ENCODE data around the gene TSPYL4. TPM values are rescaled to one million over a fixed set of nuclear protein-coding genes. Genes with fewer than 3 reads are reported as not detected.

TSPYL4 gene
- total RNA-seq, 1 donor from 2014 or later, result 16.1 TPM

Other genes starting within 250 kb of the TSPYL4 start
- 0.05 and 0.14 TPM in 2 replicates for gene FRK, start 193.2 kb downstream of the TSPYL4 start, total RNA-seq
- 47.9 TPM in 2 replicates for gene NT5DC1, start 153.2 kb downstream of the TSPYL4 start, total RNA-seq
- not detected in 2 replicates for gene COL10A1, start 127.9 kb downstream of the TSPYL4 start, total RNA-seq
- gene TSPYL1, start 25.9 kb upstream of the TSPYL4 start, total RNA-seq, result 37.9 and 41.1 TPM in 2 replicates
- gene DSE, start 116.9 kb upstream of the TSPYL4 start, total RNA-seq, result 2.9 and 3.0 TPM in 2 replicates
- gene CALHM6, start 207.3 kb upstream of the TSPYL4 start, total RNA-seq, result 17.1 and 20.7 TPM in 2 replicates